Stimulated activated CD4-positive, alpha-beta T cell treated with anti-CD3 and anti-CD28 coated beads, Interleukin-4, amount 100 ng/mL, for 48 hours (primary cell): ENCODE measurements around the gene GLI3.

ENCODE experiments used
- DNase-seq, 2 donors: peaks; one replicate each; pipeline ENCODE4 v3.0.0-alpha.2; 2020; ENCODE audit warnings: low read depth in 2 of 2

Gene GLI3

DNA sequence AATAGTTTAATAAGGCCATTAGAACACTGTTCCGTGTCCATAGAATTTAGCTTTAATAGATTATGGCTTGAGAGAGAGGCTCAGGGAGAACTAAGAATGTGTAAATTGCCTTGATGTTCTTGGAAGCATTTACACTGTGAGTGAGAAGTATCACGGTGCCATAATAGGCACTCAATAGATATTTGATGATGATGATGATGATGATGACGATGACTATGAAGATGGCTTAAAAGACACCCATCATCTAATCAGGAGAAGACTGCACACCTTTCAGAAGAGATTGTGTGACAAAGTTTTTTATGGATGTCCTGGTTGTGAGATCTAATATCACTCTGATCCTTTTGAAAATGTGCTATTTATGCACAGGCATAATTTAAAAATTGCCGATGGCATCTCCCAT, 264.2 kb downstream of the GLI3 start:
- DNase-seq: no peak

DNA sequence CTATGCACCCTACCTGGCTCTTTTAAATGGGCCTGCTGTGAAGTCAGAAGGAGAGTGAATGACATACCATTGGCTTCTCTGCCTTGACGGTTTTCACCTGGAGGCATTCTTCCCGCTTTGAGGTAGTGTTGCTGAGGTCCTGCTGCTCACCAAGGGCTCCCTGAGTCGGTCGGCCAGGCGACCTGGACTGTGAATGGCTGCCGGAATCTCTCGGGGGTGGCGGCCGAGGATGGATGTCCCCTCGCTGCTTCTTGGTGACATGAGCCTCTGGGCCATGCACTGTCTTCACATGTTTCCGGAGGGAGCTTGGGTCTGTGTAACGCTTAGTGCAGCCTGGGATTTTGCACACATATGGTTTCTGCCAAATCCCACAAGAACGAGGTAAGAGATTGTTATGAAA, 264.7 kb downstream of the GLI3 start:
- no peak for DNase-seq

DNA sequence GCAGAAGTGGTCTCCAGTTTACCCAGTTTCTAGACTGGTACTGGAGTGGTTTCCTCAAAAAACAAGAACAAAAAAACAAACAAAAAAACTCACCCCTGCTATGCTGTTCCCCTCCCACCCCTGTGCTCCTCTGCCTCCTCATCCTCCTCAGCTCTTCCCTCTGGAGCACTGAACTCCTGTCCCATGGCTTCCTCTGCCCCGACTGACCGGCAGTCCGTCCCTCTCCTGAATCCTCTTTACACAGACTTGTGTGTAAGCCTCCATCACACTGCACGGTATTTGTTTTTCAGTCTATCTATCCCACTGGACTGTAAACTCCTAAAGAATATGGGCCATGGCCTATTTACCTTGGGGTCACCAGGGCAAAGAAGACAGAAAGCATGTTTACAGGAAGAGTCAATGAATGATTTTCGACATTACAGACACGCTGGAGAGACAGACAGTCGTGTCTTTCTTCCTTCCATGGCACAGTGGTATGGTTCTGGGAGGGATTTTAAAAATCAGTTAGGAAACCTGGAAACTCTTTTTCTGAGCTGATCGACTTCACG, 265.3 kb downstream of the GLI3 start:
- DNase-seq: no peak

DNA sequence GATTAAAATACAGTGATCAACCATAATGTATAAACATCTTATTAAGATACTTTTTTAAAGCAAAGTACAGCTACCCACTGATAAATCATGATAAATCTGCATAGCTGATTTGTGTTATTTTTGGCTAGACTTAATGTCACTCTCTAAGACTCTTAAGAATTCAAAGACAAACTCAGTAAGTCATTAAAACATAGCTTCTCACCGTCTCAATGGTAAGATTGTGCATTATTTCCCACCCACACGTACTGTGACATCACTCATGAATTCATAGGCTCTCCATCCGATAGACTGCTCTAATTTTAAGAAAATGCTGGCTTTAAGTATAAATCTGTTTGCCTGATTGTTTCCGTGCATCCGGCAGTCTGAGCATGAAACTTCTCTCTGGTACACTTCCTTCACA, 266.1 kb downstream of the GLI3 start:
- DNase-seq: no peak

GRCh38 chr7:41969561-41970105, 267.4 kb downstream of the GLI3 start:
- DNase-seq: no peak

DNA sequence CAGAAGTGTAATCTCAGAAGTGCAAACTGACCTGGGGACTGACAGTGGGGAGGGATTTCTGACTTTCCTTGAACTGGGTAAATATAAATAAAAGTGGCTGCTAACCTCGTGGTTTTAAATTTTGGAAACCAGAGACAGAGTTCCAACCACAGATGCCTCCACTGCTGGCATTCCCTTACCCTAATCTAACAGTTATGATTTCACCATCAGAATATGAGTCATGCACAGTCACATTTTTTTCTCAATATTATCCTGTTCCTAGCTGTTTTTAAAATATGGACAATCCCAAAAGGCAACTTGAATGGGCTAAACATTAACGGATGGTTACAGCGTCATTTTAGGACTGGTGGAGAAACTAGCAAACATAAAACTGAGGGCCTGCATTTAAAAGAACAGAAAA, 269.9 kb downstream of the GLI3 start:
- no peak for DNase-seq

DNA sequence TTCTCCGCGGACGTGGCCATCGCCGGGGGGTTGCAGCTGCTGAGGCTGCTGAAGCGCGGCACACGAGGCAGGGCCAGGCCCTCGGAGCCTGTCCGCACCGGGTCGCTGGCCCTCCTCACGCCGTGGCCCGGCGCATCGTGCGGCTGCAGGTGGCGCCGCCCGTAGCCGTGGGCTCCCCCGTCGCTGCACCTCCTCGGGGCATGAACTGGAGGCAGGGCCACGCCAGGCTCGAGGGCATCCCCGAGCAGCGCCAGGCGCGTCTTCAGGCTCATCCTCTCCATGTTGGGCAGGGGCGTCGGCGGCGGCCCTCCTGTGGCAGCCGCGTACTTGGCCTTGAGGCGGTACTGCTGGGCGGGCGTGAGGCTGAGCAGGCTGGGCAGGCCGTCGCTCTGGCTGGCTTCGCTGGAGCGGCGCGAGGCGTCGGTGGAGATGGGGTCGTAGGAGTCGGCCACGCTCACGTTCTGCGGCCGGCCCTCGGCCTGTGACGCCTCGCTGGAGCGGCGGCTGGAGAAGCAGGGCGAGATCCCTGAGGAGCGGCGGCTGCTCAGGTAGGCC, 271.0 kb downstream of the GLI3 start:
- no peak for DNase-seq

DNA sequence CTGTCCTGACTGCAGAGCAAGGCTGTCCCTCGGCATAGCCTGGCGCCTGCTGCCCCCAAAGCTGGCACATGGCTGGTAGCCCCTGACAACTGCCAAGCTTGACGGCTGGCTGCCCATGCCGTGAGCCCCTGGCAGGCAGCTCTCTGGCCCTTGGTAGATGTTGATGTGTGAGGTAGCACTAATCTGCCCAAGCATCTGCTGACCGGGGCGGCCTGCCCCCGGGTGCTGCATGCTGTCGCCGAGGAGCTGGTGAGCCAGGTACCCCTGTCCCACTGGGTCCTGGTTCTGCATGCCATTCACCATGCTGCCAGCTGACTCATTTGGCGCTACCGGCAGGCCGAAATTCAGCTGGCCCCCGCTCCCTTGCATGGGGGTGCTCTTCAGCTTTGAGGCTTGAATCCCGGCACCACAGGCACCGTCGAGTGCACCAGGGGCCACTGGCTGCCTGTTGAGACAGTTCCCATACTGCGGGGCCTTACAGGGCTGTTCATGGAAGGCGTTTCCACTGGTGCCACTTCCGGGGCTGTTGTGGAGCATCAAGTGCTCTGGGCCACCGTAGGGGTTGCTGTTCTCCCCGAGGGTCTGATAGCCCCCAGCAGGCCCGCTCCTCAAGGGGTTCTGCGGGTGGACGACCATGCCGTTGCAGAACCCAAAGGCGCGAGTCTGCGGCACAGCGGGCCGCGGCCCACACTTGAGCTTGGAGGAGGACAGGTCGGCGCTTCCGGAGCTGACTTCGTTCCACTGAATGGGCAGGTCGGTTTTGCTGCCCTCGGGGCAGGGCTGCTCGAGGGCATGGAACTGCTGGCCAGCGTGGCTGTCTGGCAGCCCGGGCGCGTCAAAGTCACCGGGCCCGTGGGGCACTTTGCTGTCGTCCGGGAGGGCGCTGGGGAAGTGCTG, 271.9 kb downstream of the GLI3 start:
- no peak for DNase-seq

DNA sequence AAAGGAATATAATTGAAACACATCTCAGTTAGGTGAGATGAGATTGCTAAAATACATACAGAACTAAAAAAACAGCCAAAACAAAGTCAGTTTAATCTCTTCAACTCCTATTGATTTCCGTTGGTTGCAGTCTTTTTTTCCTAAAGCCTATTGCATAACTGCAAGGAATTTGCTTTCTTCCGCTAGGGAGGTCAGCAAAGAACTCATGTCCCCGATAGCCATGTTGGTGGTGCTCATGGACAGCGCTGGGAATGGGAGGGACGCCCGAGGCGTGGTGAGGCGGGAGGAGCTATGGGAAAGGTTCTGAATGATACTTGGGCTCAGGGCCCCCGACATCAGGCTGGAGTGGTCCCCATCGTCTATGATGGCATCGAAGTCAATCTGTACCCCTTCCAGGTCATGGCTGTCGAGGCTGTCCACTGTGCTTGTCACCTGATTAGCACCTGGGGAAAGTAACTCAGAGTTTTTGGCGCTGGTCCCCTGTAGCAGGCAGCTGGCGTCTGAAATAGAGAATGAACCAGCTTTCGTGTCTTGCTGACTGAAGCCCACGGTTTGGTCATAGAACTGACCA, 272.7 kb downstream of the GLI3 start:
- DNase-seq: no peak

- DNase-seq: no peak
Measured at GRCh38 chr7:41956705-41957104, 280.3 kb downstream of the GLI3 start.

- DNase-seq: no peak
Measured at GRCh38 chr7:41955893-41956675, 280.9 kb downstream of the GLI3 start.

DNA sequence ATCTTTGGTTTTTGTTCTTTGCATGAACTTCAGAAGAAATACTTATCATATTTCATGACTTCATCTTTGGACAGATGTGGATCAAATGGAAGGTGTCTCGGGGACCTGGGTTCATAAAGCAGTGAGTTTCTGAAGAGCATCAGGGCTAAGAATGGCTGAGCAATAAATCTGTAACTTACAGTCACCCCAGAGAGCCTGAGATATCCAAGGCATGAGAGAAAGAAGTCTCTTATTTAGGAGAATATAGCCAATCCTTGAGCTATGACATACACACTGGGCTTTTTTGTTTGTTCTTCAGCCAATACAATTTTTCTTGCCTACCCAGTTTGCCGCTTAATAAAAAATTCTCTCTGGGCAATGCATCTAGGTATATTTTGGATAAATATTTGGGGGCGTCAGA, 281.6 kb downstream of the GLI3 start:
- no peak for DNase-seq

DNA sequence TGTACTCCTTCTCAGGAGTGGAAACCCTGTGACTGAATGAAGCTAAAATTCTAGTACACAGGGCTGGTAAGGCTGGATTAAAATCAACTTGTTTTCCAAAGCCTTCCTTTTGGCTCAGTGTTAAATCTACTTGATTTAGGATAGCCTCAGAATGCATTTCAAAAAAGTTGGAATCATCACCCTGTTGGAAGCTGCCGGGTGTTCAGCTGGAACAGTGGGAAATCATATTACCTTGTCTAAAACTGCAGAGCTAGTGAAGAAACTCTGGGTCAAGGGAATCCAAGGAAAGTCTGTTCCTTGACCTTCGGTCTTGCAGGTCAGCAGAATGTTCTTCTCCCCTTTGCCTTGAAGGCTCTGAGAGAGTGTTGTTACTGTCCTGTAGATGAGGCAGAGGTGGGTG, 282.0 kb downstream of the GLI3 start:
- DNase-seq: no peak

GRCh38 chr7:41948503-41948902, 288.5 kb downstream of the GLI3 start:
- DNase-seq: no peak

DNA sequence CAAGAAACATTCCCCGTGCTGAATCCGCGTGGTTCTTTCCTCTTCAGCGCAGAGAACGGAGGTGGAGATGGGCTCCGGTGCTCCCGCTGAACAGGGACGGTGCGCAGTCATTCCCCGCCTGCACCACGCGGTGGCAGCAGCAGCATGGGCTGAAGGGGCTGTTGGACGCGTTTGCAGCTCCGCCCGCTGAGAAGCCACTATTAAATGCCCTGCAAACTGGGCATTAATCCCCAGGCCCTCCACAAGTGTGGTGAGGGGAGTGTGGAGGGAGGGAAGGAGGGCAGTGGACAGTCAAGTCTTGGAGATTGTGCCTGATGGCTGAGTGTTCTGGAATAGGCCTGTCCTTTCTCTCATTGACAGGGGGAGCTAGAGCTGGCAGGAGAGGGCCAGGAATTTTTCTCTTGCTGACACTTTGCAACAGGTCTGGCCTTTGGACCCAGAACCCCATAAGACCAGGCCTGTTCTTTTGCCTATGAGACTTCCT, 293.9 kb downstream of the GLI3 start:
- DNase-seq: peak; percentile 63 to 70

DNA sequence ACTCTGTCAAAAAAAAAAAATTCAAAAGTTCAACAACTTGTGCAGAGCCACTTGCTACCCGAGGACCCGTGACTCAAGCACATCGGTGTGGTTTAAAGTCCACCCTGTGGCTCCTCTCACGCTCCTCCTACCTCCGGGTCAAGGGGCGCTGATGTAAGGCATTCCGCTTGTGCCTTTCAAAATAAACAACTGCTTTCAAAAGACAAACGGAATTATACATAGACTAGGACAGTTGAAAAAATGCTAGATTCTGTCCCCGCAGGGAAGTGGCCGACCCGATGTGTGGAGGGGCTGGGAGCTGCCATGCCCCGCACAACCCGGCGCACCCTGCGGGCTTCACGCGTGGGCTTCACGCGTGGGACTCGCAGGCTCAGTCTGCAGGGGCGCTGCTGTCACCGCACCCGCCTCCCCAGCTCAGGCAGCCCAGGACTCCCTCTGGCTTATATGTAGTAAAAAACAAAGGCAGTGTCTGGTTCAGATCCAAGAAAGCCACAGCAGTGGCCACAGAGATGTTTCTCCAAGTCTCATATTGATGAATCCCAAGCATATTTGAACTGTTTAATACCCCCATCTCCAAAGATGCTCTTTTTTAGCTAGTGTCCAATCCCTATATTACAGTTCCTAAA, 294.4 kb downstream of the GLI3 start:
- no peak for DNase-seq

GRCh38 chr7:41940760-41941343, 296.2 kb downstream of the GLI3 start:
- peak; percentile 27 to 41 for DNase-seq

DNA sequence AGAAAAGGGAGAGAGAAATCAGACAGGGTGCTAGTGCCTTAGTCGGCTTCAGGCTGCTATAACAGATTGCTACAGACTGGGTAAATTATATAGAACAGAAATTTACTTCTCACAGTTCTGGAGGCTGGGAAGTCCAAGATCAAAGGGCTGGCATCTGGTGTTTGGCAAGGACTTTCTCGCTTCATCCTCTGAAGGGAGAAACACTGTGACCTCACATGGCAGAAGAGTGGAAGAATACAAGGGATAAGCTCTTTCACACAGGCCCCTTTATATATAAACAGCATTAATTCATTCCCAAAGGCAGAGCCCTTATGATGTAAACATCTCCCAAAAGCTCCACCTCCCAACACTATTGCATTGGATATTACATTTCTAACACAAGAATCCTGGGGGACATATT, 298.6 kb downstream of the GLI3 start:
- DNase-seq: no peak

DNA sequence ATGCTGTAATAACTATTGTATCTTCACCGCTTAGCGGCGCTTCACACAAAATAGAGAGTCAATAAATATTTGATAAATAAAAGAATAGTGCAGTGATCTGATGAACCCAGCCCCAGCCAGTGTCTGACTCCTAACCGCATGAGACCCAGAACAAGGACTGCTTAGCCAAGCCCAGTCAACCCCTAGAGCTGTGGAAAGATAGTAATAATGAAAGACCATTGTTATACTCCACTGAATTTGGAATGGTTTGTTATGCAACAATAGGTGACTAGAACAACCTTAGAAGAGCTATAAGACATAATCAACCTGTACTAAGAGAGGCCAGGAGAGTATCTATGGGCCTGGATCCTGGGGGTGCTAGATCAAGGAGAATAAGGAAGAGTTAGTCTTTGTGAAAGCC, 303.6 kb downstream of the GLI3 start:
- no peak for DNase-seq

GRCh38 chr7:41931263-41931646, 305.8 kb downstream of the GLI3 start:
- no peak for DNase-seq
